Stomach (tissue), 4 donors: ENCODE results near the gene TTC32.

Experiments used
- CTCF ChIP-seq, 7 experiments: fragments of 450-650 bp in 4 of 7; fragments of 200-600 bp in 3 of 7; sonication (generic) in 3 of 7; IDR thresholded peaks; one replicate each; pipeline ENCODE4 v1.5.1; 2016 to 2019; ENCODE audit warnings: antibody characterized with exemption in 7 of 7, control low read depth in 2 of 7, mild to moderate bottlenecking in 1 of 7
- EP300 ChIP-seq: sonication (generic); formaldehyde crosslinking; IDR thresholded peaks from one replicate; pipeline ENCODE4 v1.6.1; 2017; ENCODE audit warnings: antibody characterized with exemption
- POLR2A ChIP-seq, 4 donors: fragments of 450-650 bp; IDR thresholded peaks; one replicate each; pipeline ENCODE4 v1.6.1; 2016; ENCODE audit warnings: antibody characterized with exemption in 4 of 4, control low read depth in 2 of 4, mild to moderate bottlenecking in 1 of 4, moderate library complexity in 1 of 4

GRCh38 chr2:19857806-19858205 is 44.0 kb downstream of the TTC32 start:
- no peak for TF ChIP-seq EP300
- no peak for TF ChIP-seq CTCF (IDR thresholded peaks at IDR 0.05)
- TF ChIP-seq POLR2A (IDR thresholded peaks at IDR 0.05), result no peak
